Activated gamma-delta T cell treated with Interleukin-2 at 50 U/mL for 16 hours (primary cell): ENCODE measurements around the gene ZNF423.
"Not testable (repeated sequence)": the region's sequence is repeated elsewhere in the genome, so short reads cannot be mapped to it uniquely, and the experiment has no call there.

Source experiments
- DNase-seq: peaks from one replicate; pipeline ENCODE4 v3.0.0-alpha.2; 2020

ZNF423 gene

GRCh38 chr16:49855822-49856671, at the start of gene ZNF423:
Gene ZNF423, minus strand, starts transcription at chr16:49856112. Its CDS starts 338 bp downstream, at chr16:49855774.
- no peak for DNase-seq

- no peak for DNase-seq
These were observed 48.6 kb upstream of the ZNF423 start for GRCh38 chr16:49904348-49905062.

GRCh38 chr16:49902908-49903307, 47.0 kb upstream of the ZNF423 start:
- DNase-seq = no peak

GRCh38 chr16:49901711-49902110, 45.8 kb upstream of the ZNF423 start:
- DNase-seq = no peak

- no peak for DNase-seq
These were observed 45.0 kb upstream of the ZNF423 start for GRCh38 chr16:49900875-49901274.

GRCh38 chr16:49899991-49900695, 44.2 kb upstream of the ZNF423 start:
- no peak for DNase-seq

- no peak for DNase-seq
These were observed 40.6 kb upstream of the ZNF423 start for GRCh38 chr16:49896447-49896964.

GRCh38 chr16:49890876-49891275, 35.0 kb upstream of the ZNF423 start:
- no peak for DNase-seq

GRCh38 chr16:49889725-49890397, 33.9 kb upstream of the ZNF423 start:
- DNase-seq = no peak

- no peak for DNase-seq
These were observed 30.7 kb upstream of the ZNF423 start for GRCh38 chr16:49886554-49887094.

GRCh38 chr16:49884033-49885015, 28.4 kb upstream of the ZNF423 start:
- DNase-seq = no peak

GRCh38 chr16:49883076-49884014, 27.4 kb upstream of the ZNF423 start:
- DNase-seq = no peak

GRCh38 chr16:49881890-49882289, 26.0 kb upstream of the ZNF423 start:
- DNase-seq = no peak

- DNase-seq = not testable (repeated sequence)
These were observed 22.6 kb upstream of the ZNF423 start for GRCh38 chr16:49878540-49878939.

GRCh38 chr16:49876716-49877129, 20.8 kb upstream of the ZNF423 start:
- no peak for DNase-seq

GRCh38 chr16:49875806-49876715, 20.1 kb upstream of the ZNF423 start:
- DNase-seq = no peak

- no peak for DNase-seq
These were observed 18.8 kb upstream of the ZNF423 start for GRCh38 chr16:49874613-49875237.

GRCh38 chr16:49871824-49872223, 15.9 kb upstream of the ZNF423 start:
- DNase-seq = not testable (repeated sequence)
